Measurements from ENCODE around the gene ROCK1. TPM values are rescaled to one million over a fixed set of nuclear protein-coding genes. Genes with fewer than 3 reads are reported as not detected.
"Not testable (repeated sequence)": the region's sequence is repeated elsewhere in the genome, so short reads cannot be mapped to it uniquely, and the experiment has no call there.

The ROCK1 gene
- total RNA-seq, 2 experiments from 2014 or later = 67.0 to 71.5 TPM

- no peak for DNase-seq
- CTCF ChIA-PET = no interaction called here
- Mint-ChIP-seq H3K4me3 (no peak overlapping the region), H3K4me1 (peaks cover 14% of the 10 kb centered on the region), H3K36me3 (ENCODE audit: low read depth) (peaks cover 64% of the 10 kb centered on the region), H3K9me3 (no peaks in the 10 kb centered on the region), H3K27ac (no peak overlapping the region), H3K27me3 (no peaks in the 10 kb centered on the region)
- POLR2A ChIA-PET = no interaction called here
These were observed 110.9 kb downstream of the ROCK1 start for GRCh38 chr18:21000667-21001066.

- H3K27me3 Mint-ChIP-seq = no peaks in the 10 kb centered on the region
- peaks cover 51% of the 10 kb centered on the region for H3K36me3 Mint-ChIP-seq (ENCODE audit: low read depth)
- CTCF ChIA-PET = no interaction called here
- POLR2A ChIA-PET = no interaction called here
- DNase-seq = no peak
- no peak overlapping the region for H3K27ac Mint-ChIP-seq
- H3K9me3 Mint-ChIP-seq = no peaks in the 10 kb centered on the region
- no peak overlapping the region for H3K4me3 Mint-ChIP-seq
- H3K4me1 Mint-ChIP-seq = peaks cover 14% of the 10 kb centered on the region
These were observed 114.2 kb downstream of the ROCK1 start for GRCh38 chr18:20997371-20997770.

- Mint-ChIP-seq H3K9me3 (no peaks in the 10 kb centered on the region), H3K36me3 (ENCODE audit: low read depth) (peaks cover 54% of the 10 kb centered on the region), H3K4me3 (no peak overlapping the region), H3K4me1 (peaks cover 14% of the 10 kb centered on the region), H3K27me3 (no peaks in the 10 kb centered on the region), H3K27ac (no peak overlapping the region)
- no peak for DNase-seq
- ChIA-PET POLR2A (no interaction called here), CTCF (no interaction called here)
These were observed 115.2 kb downstream of the ROCK1 start for GRCh38 chr18:20996418-20996817.

- ChIA-PET CTCF (interaction anchor here (0.6 to 1.7 kb wide), 4 partner anchors 10 to 123 kb away, joined by 3 to 6 read pairs (median 4); partner anchors contain the start of gene ROCK1), POLR2A (interaction anchor here (1.0 kb wide), 1 partner anchor 13 kb away, joined by 3 read pairs; no protein-coding TSS in a partner anchor)
- no peaks in the 10 kb centered on the region for H3K4me1 Mint-ChIP-seq
- H3K36me3 Mint-ChIP-seq (ENCODE audit: low read depth) = peaks cover 52% of the 10 kb centered on the region
- no peak overlapping the region for H3K27ac Mint-ChIP-seq
- H3K27me3 Mint-ChIP-seq = no peaks in the 10 kb centered on the region
- H3K4me3 Mint-ChIP-seq = no peak overlapping the region
- DNase-seq = no peak
- no peaks in the 10 kb centered on the region for H3K9me3 Mint-ChIP-seq
These were observed 122.9 kb downstream of the ROCK1 start for GRCh38 chr18:20988726-20989125.

GRCh38 chr18:20975077-20975476 is 136.5 kb downstream of the ROCK1 start:
- peaks cover 45% of the 10 kb centered on the region for H3K36me3 Mint-ChIP-seq (ENCODE audit: low read depth)
- POLR2A ChIA-PET = no interaction called here
- CTCF ChIA-PET = no interaction called here

GRCh38 chr18:20971886-20972267 is 139.7 kb downstream of the ROCK1 start:
- ChIA-PET POLR2A (no interaction called here), CTCF (interaction anchor here (1.5 kb wide), 1 partner anchor 17 kb away, joined by 3 read pairs; no protein-coding TSS in a partner anchor)
- Mint-ChIP-seq H3K27me3 (no peaks in the 10 kb centered on the region), H3K4me1 (no peaks in the 10 kb centered on the region), H3K4me3 (no peak overlapping the region), H3K27ac (no peak overlapping the region), H3K36me3 (ENCODE audit: low read depth) (peaks cover 34% of the 10 kb centered on the region), H3K9me3 (no peaks in the 10 kb centered on the region)
- no peak for DNase-seq

More at GRCh38 chr18:20975077-20975476, 136.5 kb downstream of the ROCK1 start:
- H3K4me3 Mint-ChIP-seq = no peak overlapping the region
- no peaks in the 10 kb centered on the region for H3K9me3 Mint-ChIP-seq
- H3K27ac Mint-ChIP-seq = no peak overlapping the region
- no peak for DNase-seq
- no peaks in the 10 kb centered on the region for H3K27me3 Mint-ChIP-seq
- H3K4me1 Mint-ChIP-seq = no peaks in the 10 kb centered on the region

- no peak overlapping the region for H3K27ac Mint-ChIP-seq
- no peak for DNase-seq
- ChIA-PET POLR2A (no interaction called here), CTCF (interaction anchor here (1.1 kb wide), 1 partner anchor 12 kb away, joined by 3 read pairs; no protein-coding TSS in a partner anchor)
- no peaks in the 10 kb centered on the region for H3K4me1 Mint-ChIP-seq
- no peaks in the 10 kb centered on the region for H3K9me3 Mint-ChIP-seq
- H3K4me3 Mint-ChIP-seq = no peak overlapping the region
- no peaks in the 10 kb centered on the region for H3K27me3 Mint-ChIP-seq
- H3K36me3 Mint-ChIP-seq (ENCODE audit: low read depth) = peaks cover 42% of the 10 kb centered on the region
These were observed 144.8 kb downstream of the ROCK1 start for GRCh38 chr18:20966795-20967194.

- no peaks in the 10 kb centered on the region for H3K27me3 Mint-ChIP-seq
- peaks cover 36% of the 10 kb centered on the region for H3K36me3 Mint-ChIP-seq (ENCODE audit: low read depth)
- CTCF ChIA-PET = no interaction called here
- DNase-seq = no peak
- H3K9me3 Mint-ChIP-seq = no peaks in the 10 kb centered on the region
- POLR2A ChIA-PET = no interaction called here
- H3K27ac Mint-ChIP-seq = no peak overlapping the region
- H3K4me1 Mint-ChIP-seq = no peaks in the 10 kb centered on the region
- no peak overlapping the region for H3K4me3 Mint-ChIP-seq
These were observed 148.6 kb downstream of the ROCK1 start for GRCh38 chr18:20963027-20963426.

GRCh38 chr18:20960735-20961134 is 150.9 kb downstream of the ROCK1 start:
- Mint-ChIP-seq H3K4me3 (no peak overlapping the region), H3K36me3 (ENCODE audit: low read depth) (peaks cover 28% of the 10 kb centered on the region), H3K27ac (no peak overlapping the region), H3K27me3 (no peaks in the 10 kb centered on the region), H3K4me1 (no peaks in the 10 kb centered on the region), H3K9me3 (no peaks in the 10 kb centered on the region)
- POLR2A ChIA-PET = no interaction called here
- CTCF ChIA-PET = no interaction called here
- no peak for DNase-seq

- peaks cover 22% of the 10 kb centered on the region for H3K36me3 Mint-ChIP-seq (ENCODE audit: low read depth)
- H3K27me3 Mint-ChIP-seq, CTCF ChIA-PET, H3K4me1 Mint-ChIP-seq, POLR2A ChIA-PET, DNase-seq, H3K4me3 Mint-ChIP-seq, H3K9me3 Mint-ChIP-seq, H3K27ac Mint-ChIP-seq: not testable (repeated sequence)
These were observed 160.8 kb downstream of the ROCK1 start for GRCh38 chr18:20950827-20951226.

Other genes with a start within 250 kb of the ROCK1 start
- gene GREB1L, start 130.4 kb upstream of the ROCK1 start, total RNA-seq = not detected

Measured in activated CD4-positive, alpha-beta memory T cell treated with anti-CD3 and anti-CD28 coated beads, Interleukin-2, amount 10 ng/mL, durations not matched to agents 7 days and 5 days (primary cell).